Neutrophil (primary cell): ENCODE measurements around the gene ACTR6.
"Not testable (repeated sequence)": the region's sequence is repeated elsewhere in the genome, so short reads cannot be mapped to it uniquely, and the experiment has no call there.

ENCODE experiments used
- H3K27ac ChIP-seq: fragments of 200-600 bp; sonication (generic); 2 replicates; pipeline ENCODE4 v1.5.1; 2016; ENCODE audit warnings: mild to moderate bottlenecking, moderate library complexity
- H3K27me3 ChIP-seq: fragments of 200-600 bp; sonication (generic); 2 replicates; pipeline ENCODE4 v1.6.0; 2016; ENCODE audit warnings: mild to moderate bottlenecking
- H3K36me3 ChIP-seq: fragments of 200-600 bp; sonication (generic); 2 replicates; pipeline ENCODE4 v1.5.1; 2017
- H3K4me1 ChIP-seq, 2 experiments: fragments of 200-600 bp in 1 of 2; sonication (generic) in 1 of 2; 1 replicate in 1 of 2; 2 replicates in 1 of 2; pipeline versions ENCODE4 v1.5.1 to v1.6.1; 2013 to 2016; ENCODE audit warnings: low read depth in 1 of 2, low read length in 1 of 2, mild to moderate bottlenecking in 1 of 2, moderate library complexity in 1 of 2; ENCODE audit not compliant: control insufficient read depth in 1 of 2, insufficient read depth in 1 of 2
- H3K4me3 ChIP-seq, 2 experiments: fragments of 200-600 bp in 1 of 2; sonication (generic) in 1 of 2; 1 replicate in 1 of 2; 2 replicates in 1 of 2; pipeline ENCODE4 v1.5.1; 2013 to 2016; ENCODE audit warnings: low read depth in 1 of 2, low read length in 1 of 2, mild to moderate bottlenecking in 1 of 2, moderate library complexity in 1 of 2
- H3K9me3 ChIP-seq: fragments of 200-600 bp; sonication (generic); 2 replicates; pipeline ENCODE4 v1.5.1; 2016
- TF ChIP-seq, protein P1 (sequence below): fragments of 200-600 bp; sonication (generic); IDR thresholded peaks from 2 replicates; pipeline ENCODE4 v1.5.1; 2016; ENCODE audit warnings: antibody characterized with exemption

Gene ACTR6

DNA sequence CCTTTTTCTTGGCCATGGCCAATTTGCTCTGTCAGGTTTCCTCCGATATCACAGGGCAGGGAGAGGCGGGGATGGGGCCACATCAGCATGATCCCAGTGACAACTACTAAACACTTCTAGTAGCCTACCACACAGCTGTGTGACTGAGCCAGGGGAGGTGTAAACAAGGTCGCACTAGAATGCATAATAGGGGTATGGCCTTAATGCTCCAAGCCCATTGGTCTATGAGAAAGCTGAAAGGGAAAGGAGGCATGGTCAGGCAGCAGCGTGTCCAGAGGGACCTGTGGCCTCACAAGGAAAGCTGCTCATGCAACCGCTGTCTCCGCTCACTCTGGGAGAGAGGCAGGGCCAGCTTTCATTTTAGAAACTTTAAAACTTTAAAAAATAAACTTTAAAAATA is 27.5 kb upstream of the ACTR6 start:
- no peaks in the 10 kb centered on the region for H3K27me3 ChIP-seq
- TF ChIP-seq, protein P1, sequence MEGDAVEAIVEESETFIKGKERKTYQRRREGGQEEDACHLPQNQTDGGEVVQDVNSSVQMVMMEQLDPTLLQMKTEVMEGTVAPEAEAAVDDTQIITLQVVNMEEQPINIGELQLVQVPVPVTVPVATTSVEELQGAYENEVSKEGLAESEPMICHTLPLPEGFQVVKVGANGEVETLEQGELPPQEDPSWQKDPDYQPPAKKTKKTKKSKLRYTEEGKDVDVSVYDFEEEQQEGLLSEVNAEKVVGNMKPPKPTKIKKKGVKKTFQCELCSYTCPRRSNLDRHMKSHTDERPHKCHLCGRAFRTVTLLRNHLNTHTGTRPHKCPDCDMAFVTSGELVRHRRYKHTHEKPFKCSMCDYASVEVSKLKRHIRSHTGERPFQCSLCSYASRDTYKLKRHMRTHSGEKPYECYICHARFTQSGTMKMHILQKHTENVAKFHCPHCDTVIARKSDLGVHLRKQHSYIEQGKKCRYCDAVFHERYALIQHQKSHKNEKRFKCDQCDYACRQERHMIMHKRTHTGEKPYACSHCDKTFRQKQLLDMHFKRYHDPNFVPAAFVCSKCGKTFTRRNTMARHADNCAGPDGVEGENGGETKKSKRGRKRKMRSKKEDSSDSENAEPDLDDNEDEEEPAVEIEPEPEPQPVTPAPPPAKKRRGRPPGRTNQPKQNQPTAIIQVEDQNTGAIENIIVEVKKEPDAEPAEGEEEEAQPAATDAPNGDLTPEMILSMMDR: no peak
- H3K9me3 ChIP-seq: no peaks in the 10 kb centered on the region
- no peaks in the 10 kb centered on the region for H3K4me1 ChIP-seq
- H3K4me3 ChIP-seq: no peak overlapping the region
- no peaks in the 10 kb centered on the region for H3K36me3 ChIP-seq
- no peak overlapping the region for H3K27ac ChIP-seq

DNA sequence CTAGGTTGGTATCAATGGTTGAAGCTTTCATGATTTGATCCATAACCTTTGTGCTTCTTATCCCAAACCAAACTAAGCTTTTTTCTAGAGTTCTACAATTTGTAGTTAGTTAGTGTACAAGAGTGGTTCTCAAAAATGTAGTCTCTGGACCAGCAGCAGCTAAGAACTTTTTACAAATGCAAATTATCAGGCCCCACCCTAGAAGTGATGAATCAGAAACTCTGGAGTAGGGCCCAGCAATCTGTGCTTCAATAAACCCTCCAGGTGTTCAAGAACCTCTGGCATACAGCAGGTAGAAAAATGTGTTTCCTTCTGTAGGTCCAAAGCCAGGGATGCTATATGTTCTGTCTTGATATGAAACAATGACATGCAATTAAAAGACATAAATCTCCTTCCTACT is 26.1 kb upstream of the ACTR6 start:
- Histone ChIP-seq H3K4me3 (no peak overlapping the region), H3K36me3 (no peaks in the 10 kb centered on the region), H3K9me3 (no peaks in the 10 kb centered on the region), H3K4me1 (no peaks in the 10 kb centered on the region), H3K27ac (no peak overlapping the region), H3K27me3 (no peaks in the 10 kb centered on the region)
- TF ChIP-seq, protein P1: no peak

DNA sequence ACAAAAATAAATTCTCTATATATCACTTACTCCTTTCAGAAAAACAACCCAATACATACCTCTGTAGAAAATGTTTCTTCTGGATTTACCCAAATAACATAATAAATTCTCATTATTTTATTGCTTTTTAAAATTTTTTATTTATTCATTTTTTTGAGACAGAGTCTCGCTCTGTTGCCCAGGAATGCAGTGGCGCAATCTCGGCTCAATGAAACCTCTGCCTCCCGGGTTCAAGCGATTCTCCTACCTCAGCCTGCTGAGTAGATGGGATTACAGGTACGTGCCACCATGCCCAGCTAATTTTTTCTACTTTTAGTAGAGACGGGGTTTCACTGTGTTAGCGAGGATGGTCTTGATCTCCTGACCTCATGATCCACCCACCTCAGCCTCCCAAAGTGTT is 24.1 kb upstream of the ACTR6 start:
- H3K4me1 ChIP-seq: not testable (repeated sequence)

DNA sequence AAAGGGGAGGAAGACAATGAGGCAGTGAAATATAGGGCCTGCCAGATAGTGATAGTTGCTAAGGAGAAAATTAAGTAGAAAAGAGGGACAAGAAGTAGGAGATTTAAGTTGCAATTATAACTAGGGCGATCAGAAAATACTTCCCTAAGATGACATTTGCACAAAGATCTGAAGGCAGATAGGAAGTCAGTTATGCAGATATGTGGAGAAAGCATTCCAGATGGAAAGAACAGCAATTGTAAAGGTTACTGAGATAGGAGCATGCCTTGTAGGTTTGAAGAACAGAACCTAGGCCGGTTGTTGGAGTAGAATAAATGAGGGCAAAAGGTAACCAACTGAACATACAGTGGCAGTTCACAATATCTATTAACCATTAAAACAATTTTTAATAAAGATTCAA is 21.4 kb upstream of the ACTR6 start:
- Histone ChIP-seq H3K27ac (no peak overlapping the region), H3K36me3 (no peaks in the 10 kb centered on the region), H3K27me3 (no peaks in the 10 kb centered on the region), H3K4me1 (no peaks in the 10 kb centered on the region), H3K9me3 (no peaks in the 10 kb centered on the region), H3K4me3 (no peak overlapping the region)
- TF ChIP-seq, protein P1: no peak

More for the DNA sequence above, 24.1 kb upstream of the ACTR6 start:
- not testable (repeated sequence) for H3K27me3 ChIP-seq, H3K4me3 ChIP-seq, H3K36me3 ChIP-seq, H3K27ac ChIP-seq, H3K9me3 ChIP-seq

DNA sequence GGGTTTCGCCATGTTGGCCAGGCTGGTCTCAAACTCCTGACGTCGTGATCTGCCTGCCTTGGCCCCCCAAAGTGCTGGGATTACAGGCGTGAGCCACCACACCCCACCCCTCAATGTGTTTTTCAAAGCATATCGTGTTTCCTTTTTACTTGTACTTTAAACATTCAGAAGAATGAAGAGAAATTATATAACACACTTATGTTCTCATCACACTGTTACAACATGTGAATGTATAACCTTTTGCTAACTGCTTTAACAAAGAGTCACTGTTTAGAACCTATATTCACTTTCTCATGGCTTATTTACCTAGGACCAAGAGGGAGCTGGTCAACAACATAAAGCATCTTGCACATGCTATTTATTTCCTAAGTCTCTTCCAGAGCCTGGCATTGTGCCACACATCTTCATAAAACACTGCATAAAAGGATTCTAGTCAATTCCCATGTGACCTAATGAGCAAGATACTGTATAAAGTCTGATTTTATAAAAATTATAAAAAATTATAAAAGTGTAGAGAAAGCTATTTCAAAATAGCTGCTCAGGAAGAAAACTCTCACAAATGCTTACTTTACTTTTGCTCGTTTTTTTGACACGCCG is 16.0 kb upstream of the ACTR6 start:
- no peaks in the 10 kb centered on the region for H3K9me3 ChIP-seq
- no peaks in the 10 kb centered on the region for H3K4me1 ChIP-seq
- H3K4me3 ChIP-seq: no peak overlapping the region
- H3K27ac ChIP-seq: no peak overlapping the region
- H3K27me3 ChIP-seq: no peaks in the 10 kb centered on the region
- no peaks in the 10 kb centered on the region for H3K36me3 ChIP-seq
- TF ChIP-seq, protein P1: no peak

DNA sequence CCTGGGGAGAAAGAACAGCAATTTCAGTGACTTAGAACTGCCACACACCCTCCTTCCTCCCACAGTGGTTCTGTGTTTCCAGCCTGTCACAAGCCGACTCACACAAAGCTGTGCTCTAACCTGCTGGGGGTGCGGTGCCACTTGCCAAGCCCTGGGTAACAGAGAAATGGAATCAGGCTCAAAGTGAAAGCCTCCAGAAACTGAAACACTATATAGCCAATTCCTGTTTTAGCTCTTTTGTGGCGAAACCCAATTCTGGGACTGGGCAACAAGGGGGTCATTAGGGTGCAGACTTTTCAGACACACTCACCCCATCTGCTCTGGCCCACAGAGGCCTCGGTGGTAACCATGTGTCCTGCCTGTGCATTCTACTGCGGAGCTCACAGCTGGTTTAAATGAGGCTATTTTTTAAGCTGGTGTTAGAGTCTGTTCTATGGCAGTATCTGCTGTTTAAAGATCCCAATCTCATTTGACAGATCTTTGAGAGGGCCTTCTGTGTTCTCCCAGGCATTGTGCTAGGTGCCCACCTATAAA is 15.2 kb upstream of the ACTR6 start:
- H3K9me3 ChIP-seq: no peaks in the 10 kb centered on the region
- no peak overlapping the region for H3K4me3 ChIP-seq
- H3K27ac ChIP-seq: no peak overlapping the region
- H3K36me3 ChIP-seq: no peaks in the 10 kb centered on the region
- no peaks in the 10 kb centered on the region for H3K4me1 ChIP-seq
- no peaks in the 10 kb centered on the region for H3K27me3 ChIP-seq
- TF ChIP-seq, protein P1: no peak
